ENCODE measurements around the gene SELENOW.
"Not testable (repeated sequence)": the region's sequence is repeated elsewhere in the genome, so short reads cannot be mapped to it uniquely, and the experiment has no call there.

The SELENOW gene

GRCh38 chr19:47754206-47755064, 24.1 kb upstream of the SELENOW start:
- H3K9me3 Mint-ChIP-seq: no peaks in the 10 kb centered on the region
- no peaks in the 10 kb centered on the region for H3K27me3 Mint-ChIP-seq
- peaks cover 22% of the 10 kb centered on the region for H3K4me1 Mint-ChIP-seq
- no peak overlapping the region for H3K4me3 Mint-ChIP-seq
- peaks cover 11% of the 10 kb centered on the region for H3K36me3 Mint-ChIP-seq
- peak overlapping the region; percentile 17 for H3K27ac Mint-ChIP-seq

GRCh38 chr19:47755065-47755761, 23.3 kb upstream of the SELENOW start:
- H3K4me3 Mint-ChIP-seq: no peak overlapping the region
- H3K4me1 Mint-ChIP-seq: peaks cover 18% of the 10 kb centered on the region
- H3K36me3 Mint-ChIP-seq: peaks cover 11% of the 10 kb centered on the region
- H3K27ac Mint-ChIP-seq: no peak overlapping the region
- no peaks in the 10 kb centered on the region for H3K27me3 Mint-ChIP-seq
- H3K9me3 Mint-ChIP-seq: no peaks in the 10 kb centered on the region

- no peak overlapping the region for H3K27ac Mint-ChIP-seq
- H3K27me3 Mint-ChIP-seq: no peaks in the 10 kb centered on the region
- no peak overlapping the region for H3K4me3 Mint-ChIP-seq
- H3K36me3 Mint-ChIP-seq: peaks cover 11% of the 10 kb centered on the region
- no peaks in the 10 kb centered on the region for H3K9me3 Mint-ChIP-seq
- H3K4me1 Mint-ChIP-seq: peaks cover 18% of the 10 kb centered on the region
These were observed 22.5 kb upstream of the SELENOW start for GRCh38 chr19:47755762-47756626.

- peaks cover 11% of the 10 kb centered on the region for H3K36me3 Mint-ChIP-seq
- no peaks in the 10 kb centered on the region for H3K9me3 Mint-ChIP-seq
- H3K27ac Mint-ChIP-seq: no peak overlapping the region
- H3K4me3 Mint-ChIP-seq: no peak overlapping the region
- peaks cover 18% of the 10 kb centered on the region for H3K4me1 Mint-ChIP-seq
- no peaks in the 10 kb centered on the region for H3K27me3 Mint-ChIP-seq
These were observed 21.9 kb upstream of the SELENOW start for GRCh38 chr19:47756627-47756929.

- no peaks in the 10 kb centered on the region for H3K27me3 Mint-ChIP-seq
- no peak overlapping the region for H3K27ac Mint-ChIP-seq
These were observed 21.4 kb upstream of the SELENOW start for GRCh38 chr19:47756953-47757608.

GRCh38 chr19:47757617-47758442, 20.7 kb upstream of the SELENOW start:
- peaks cover 9% of the 10 kb centered on the region for H3K4me1 Mint-ChIP-seq

More at GRCh38 chr19:47756953-47757608, 21.4 kb upstream of the SELENOW start:
- H3K36me3 Mint-ChIP-seq: peaks cover 11% of the 10 kb centered on the region
- H3K4me1 Mint-ChIP-seq: peaks cover 16% of the 10 kb centered on the region
- no peak overlapping the region for H3K4me3 Mint-ChIP-seq
- no peaks in the 10 kb centered on the region for H3K9me3 Mint-ChIP-seq

GRCh38 chr19:47758443-47758804, 20.1 kb upstream of the SELENOW start:
- Mint-ChIP-seq H3K4me1 (peaks cover 5% of the 10 kb centered on the region), H3K4me3 (no peak overlapping the region), H3K36me3 (peaks cover 9% of the 10 kb centered on the region)

More at GRCh38 chr19:47757617-47758442, 20.7 kb upstream of the SELENOW start:
- H3K27ac Mint-ChIP-seq: no peak overlapping the region
- H3K27me3 Mint-ChIP-seq: no peaks in the 10 kb centered on the region
- peaks cover 11% of the 10 kb centered on the region for H3K36me3 Mint-ChIP-seq
- no peak overlapping the region for H3K4me3 Mint-ChIP-seq
- no peaks in the 10 kb centered on the region for H3K9me3 Mint-ChIP-seq

GRCh38 chr19:47760632-47760999, 17.9 kb upstream of the SELENOW start:
- no peaks in the 10 kb centered on the region for H3K27me3 Mint-ChIP-seq

More at GRCh38 chr19:47758443-47758804, 20.1 kb upstream of the SELENOW start:
- H3K9me3 Mint-ChIP-seq: no peaks in the 10 kb centered on the region
- no peaks in the 10 kb centered on the region for H3K27me3 Mint-ChIP-seq
- H3K27ac Mint-ChIP-seq: no peak overlapping the region

GRCh38 chr19:47761566-47761965, 16.9 kb upstream of the SELENOW start:
- no peak overlapping the region for H3K27ac Mint-ChIP-seq
- peaks cover 9% of the 10 kb centered on the region for H3K36me3 Mint-ChIP-seq
- no peak overlapping the region for H3K4me3 Mint-ChIP-seq

More at GRCh38 chr19:47760632-47760999, 17.9 kb upstream of the SELENOW start:
- H3K4me1 Mint-ChIP-seq: no peaks in the 10 kb centered on the region
- no peak overlapping the region for H3K27ac Mint-ChIP-seq
- H3K36me3 Mint-ChIP-seq: peaks cover 9% of the 10 kb centered on the region
- no peaks in the 10 kb centered on the region for H3K9me3 Mint-ChIP-seq
- no peak overlapping the region for H3K4me3 Mint-ChIP-seq

GRCh38 chr19:47762151-47762550, 16.4 kb upstream of the SELENOW start:
- no peak overlapping the region for H3K4me3 Mint-ChIP-seq
- no peaks in the 10 kb centered on the region for H3K27me3 Mint-ChIP-seq
- no peaks in the 10 kb centered on the region for H3K4me1 Mint-ChIP-seq
- no peaks in the 10 kb centered on the region for H3K9me3 Mint-ChIP-seq
- no peak overlapping the region for H3K27ac Mint-ChIP-seq
- peaks cover 6% of the 10 kb centered on the region for H3K36me3 Mint-ChIP-seq

More at GRCh38 chr19:47761566-47761965, 16.9 kb upstream of the SELENOW start:
- H3K27me3 Mint-ChIP-seq: no peaks in the 10 kb centered on the region
- H3K9me3 Mint-ChIP-seq: no peaks in the 10 kb centered on the region
- no peaks in the 10 kb centered on the region for H3K4me1 Mint-ChIP-seq

GRCh38 chr19:47762615-47763308, 15.7 kb upstream of the SELENOW start:
- Mint-ChIP-seq H3K36me3 (peaks cover 5% of the 10 kb centered on the region), H3K4me3 (no peak overlapping the region), H3K27ac (no peak overlapping the region), H3K27me3 (no peaks in the 10 kb centered on the region), H3K9me3 (no peaks in the 10 kb centered on the region), H3K4me1 (no peaks in the 10 kb centered on the region)

- not testable (repeated sequence) for H3K9me3 Mint-ChIP-seq, H3K4me3 Mint-ChIP-seq, H3K36me3 Mint-ChIP-seq, H3K4me1 Mint-ChIP-seq, H3K27ac Mint-ChIP-seq, H3K27me3 Mint-ChIP-seq
These were observed 13.8 kb upstream of the SELENOW start for GRCh38 chr19:47764705-47765104.

- Mint-ChIP-seq H3K4me3 (no peak overlapping the region), H3K36me3 (no peaks in the 10 kb centered on the region), H3K4me1 (no peaks in the 10 kb centered on the region), H3K9me3 (no peaks in the 10 kb centered on the region), H3K27me3 (no peaks in the 10 kb centered on the region), H3K27ac (no peak overlapping the region)
These were observed 12.8 kb upstream of the SELENOW start for GRCh38 chr19:47765523-47766358.

- Mint-ChIP-seq H3K4me1 (no peaks in the 10 kb centered on the region), H3K36me3 (no peaks in the 10 kb centered on the region), H3K27me3 (no peaks in the 10 kb centered on the region), H3K4me3 (no peak overlapping the region), H3K27ac (no peak overlapping the region), H3K9me3 (no peaks in the 10 kb centered on the region)
These were observed 12.2 kb upstream of the SELENOW start for GRCh38 chr19:47766359-47766620.
